ENCODE data around the gene THUMPD2.
A peak's percentile ranks its signal among the peaks of the same experiment; 100 is the strongest.
"Not testable (repeated sequence)": the region's sequence is repeated elsewhere in the genome, so short reads cannot be mapped to it uniquely, and the experiment has no call there.

The THUMPD2 gene, protein sequence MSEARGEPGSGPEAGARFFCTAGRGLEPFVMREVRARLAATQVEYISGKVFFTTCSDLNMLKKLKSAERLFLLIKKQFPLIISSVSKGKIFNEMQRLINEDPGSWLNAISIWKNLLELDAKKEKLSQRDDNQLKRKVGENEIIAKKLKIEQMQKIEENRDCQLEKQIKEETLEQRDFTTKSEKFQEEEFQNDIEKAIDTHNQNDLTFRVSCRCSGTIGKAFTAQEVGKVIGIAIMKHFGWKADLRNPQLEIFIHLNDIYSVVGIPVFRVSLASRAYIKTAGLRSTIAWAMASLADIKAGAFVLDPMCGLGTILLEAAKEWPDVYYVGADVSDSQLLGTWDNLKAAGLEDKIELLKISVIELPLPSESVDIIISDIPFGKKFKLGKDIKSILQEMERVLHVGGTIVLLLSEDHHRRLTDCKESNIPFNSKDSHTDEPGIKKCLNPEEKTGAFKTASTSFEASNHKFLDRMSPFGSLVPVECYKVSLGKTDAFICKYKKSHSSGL

DNA sequence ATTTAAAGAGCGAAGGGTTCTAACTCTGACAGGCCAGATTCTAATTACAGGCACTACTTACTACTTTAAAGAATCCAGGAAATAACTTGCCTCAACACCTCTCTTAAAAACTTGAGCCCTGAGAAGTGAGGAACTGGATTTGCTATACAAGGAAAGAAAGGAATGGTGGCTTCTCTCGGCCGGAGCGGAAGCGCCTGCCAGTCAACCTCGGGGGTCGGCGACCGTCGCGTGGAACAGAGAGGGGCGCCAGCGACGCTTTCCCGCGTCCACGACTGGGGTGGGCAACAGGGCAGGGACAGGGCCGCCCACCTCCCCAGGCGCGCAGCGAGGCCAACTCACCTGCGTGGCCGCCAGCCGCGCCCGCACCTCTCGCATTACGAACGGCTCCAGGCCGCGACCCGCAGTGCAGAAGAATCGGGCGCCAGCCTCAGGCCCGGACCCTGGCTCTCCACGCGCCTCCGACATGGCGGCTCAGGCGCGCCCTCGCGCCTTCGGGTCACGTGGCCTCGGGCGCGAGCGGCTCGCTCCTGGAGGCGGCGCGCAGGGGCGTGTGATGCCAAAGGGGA is at the start of gene THUMPD2:
Gene THUMPD2, minus strand, starts transcription at position 484 of the 566 bp plus-strand sequence. Its CDS starts 19 bp downstream, at position 465.
- DNase-seq, result peak; percentile 50

DNA sequence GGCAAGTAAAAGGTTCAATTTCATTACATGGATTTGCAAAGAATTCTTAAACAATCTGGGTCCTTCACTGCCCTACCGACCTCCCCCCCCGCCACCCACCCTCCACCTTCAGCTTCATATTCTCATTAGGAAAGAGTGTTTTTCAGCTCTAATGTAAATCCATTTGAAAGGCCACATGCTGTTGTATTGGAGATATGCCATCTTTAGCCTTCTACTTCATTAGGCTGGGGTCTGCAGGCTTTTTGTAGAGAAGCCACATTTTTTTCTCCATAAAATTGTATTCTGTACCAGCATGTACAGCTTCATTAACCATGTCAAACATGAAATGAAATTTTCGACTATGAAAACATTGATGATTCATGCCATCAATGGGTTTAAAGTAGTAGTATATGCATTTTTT is 42.8 kb upstream of the THUMPD2 start:
- no peak for DNase-seq

DNA sequence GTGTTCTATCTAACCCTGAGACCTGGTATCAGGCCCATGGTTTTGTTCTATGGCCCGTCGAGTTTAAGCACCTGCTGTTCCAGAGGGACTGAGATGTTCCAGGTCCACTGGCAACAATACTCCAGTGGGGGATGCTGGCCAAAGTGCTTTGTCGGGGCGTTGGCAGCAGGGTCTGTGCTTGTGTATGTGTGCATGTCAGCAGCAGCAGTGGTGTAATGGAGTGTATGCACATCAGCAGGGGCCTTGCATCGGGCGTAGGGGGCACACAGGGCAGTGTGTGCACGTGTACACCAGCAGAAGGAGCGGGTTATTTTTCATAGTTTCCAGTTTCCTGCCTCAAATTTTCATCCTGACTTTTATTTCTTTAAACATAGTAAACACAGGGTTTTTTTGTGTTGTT is 37.8 kb upstream of the THUMPD2 start:
- DNase-seq, result no peak

DNA sequence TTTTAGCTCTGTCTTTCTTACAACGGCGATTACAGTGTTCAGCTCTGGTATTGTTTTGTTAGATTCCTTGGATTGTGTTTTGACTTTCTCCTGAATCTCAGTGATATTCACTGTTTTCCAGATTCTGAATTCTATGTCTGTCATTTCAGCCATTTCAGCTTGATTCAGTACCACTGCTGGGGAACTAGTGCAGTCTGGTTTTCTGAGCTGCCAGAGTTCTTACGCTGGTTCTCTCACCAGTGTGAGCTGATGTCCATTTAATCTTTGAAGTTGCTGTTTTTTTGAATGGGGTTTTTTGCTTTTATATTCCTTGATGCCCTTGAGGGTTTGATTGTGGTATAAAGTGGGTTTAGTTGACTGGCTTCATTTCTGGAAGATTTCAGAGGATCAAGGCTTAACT is 37.4 kb upstream of the THUMPD2 start:
- DNase-seq, result no peak

DNA sequence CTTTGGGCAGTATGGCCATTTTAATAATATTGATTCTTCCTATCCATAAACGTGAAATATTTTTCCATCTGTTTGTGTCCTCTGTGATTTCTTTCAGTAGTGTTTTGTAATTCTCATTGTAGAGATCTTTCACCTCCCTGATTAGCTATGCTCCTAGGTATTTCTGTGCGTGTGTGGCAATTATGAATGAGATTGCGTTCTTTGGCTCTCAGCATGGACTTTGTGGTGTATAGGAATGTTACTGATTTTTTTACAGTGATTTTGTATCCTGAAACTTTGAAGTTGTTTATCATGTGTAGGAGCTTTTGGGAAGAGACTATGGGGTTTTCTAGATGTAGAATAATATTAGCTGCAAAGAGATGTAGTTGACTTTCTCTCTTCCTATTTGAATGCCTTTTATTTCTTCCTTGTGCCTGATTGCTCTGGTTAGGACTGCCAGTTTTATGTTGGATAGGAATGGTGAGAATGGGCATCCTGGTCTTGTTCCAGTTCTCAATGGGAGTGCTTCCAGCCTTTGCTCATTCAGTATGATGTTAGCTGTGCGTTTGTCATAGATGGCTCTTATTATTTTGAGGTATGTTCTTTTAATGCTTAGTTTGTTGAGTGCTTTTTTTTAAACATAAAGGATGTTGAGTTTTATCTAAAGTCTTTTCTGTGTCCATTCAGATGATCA is 27.0 kb upstream of the THUMPD2 start:
- no peak for DNase-seq

DNA sequence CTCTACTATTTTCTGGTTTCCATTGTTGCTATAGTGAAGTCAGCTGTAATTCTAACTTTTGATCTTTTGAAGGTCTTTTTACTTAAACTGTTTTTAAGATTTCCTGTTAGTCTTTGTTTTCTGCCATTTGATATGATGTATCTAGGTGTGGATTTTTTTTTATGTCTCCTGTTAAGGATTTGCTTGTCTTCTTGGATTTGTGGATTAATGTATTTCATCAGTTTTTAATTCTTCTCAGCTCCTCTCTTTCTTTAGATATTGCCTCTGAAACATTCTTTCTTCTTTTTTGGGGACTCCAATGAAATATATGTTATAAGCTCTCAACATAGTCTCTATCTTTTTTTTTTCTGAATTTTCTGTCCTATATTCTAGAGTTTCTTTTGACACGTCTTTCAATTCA is 24.8 kb upstream of the THUMPD2 start:
- no peak for DNase-seq

DNA sequence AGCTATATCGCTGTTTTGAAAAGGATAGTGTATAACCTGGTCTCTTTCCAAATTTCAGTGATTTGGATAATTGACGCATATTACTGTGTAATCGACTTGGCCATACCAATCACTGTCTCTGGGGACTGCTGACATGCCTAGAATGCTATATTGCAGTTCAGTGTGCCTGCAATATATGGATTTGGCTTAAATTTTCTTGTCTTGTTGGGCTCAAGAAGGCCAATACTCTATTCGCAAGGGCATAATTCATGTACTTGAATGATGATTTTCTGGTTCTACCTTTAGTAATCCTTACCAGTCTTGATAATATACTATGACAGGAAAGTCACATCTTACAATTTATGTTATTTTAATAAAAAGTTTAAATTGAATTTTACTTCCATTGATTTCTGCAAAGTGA is 21.7 kb upstream of the THUMPD2 start:
- DNase-seq, result no peak

DNA sequence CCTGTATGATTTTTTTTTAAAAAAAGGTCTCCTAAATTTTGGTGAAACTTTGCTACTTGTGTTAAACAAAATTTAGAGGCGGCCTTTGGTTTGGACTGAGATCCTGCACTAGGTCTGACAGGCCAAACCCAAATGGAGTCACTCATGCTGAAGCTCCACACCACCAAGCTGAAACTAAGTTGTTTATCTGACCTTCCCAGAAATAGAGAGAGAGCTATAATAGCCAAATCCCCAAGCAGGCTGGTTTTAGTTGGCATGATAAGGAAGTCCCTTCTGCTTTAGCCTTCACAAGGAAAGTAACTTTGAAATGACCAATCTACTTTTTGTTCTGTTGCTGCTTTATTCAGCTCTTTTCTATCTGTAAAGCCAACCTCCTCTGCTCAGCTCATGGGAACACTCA is 17.1 kb upstream of the THUMPD2 start:
- no peak for DNase-seq

DNA sequence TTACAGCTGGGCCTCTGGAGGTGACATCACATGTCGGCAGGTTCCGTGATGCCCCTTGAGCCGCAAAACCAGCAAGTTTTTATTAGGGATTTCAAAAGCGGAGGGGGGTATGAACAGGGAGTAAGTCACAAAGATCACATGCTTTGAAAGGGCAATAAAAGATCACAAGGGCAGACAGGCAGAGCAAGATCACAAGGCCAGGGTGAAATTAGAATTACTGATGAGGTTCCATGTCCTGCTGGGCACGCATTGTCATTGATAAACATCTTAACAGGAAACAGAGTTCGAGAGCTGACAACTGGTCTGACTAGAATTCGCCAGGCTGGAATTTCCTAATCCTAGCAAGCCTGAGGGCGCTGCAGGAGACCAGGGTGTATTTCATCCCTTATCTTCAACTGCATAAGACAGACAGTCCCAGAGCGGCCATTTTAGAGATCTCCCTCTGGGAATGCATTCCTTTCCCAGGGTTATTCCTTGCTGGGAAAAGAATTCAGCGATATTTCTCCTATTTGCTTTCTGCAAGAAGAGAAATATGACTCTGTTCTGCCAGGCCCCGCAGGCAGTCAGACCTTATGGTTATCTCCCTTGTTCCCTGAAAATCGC is 11.3 kb upstream of the THUMPD2 start:
- DNase-seq, result not testable (repeated sequence)

DNA sequence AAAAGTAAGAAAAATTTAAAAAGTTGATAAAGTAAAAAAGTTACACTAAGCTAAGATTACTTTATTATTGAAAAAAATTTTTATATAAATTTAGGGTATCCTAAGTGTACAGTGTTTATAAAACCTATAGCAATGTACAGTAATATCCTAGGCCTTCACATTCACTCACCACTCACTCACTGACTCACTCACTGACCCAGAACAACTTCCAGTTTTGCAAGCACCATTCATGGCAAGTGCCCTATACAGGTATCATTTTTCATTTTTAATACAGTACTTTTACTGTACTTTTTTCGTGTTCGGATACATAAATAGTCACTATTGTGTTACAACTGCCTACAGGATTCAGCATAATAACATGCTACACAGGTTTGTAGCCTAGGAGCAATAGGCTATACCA is 8.9 kb upstream of the THUMPD2 start:
- DNase-seq, result no peak

DNA sequence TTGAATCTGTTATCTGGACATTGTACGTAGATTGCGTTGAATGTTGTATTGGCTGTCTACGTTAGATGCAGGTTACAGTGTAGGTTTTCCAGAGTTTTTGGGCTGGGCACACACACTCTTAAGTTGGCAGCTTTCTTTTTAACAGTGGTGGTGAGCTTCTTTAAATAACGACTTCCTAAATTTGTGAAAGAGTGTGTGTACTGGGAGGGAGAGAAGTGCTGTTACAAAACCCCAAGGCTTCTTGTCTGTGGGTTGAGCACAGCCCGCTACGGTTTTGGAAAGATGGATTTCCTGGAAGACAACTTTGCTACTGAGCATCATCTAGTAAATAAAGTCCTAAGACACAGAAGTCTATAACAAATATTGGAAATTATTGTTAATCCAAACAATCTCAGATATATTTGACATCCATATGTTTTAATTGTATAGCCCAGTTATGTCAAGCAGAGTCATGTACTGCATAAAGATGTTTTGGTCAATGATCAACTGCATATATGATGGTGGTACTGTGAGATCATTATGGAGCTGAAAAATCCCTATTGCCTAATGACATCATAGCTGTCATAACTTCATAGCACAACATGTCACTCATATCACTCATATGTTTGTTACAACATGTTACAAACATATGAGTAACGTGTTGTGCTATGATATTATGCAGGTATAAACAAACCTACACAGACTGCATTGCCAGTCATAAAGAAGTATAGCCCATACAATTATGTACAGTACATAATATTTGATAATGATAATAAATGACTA is 7.9 kb upstream of the THUMPD2 start:
- no peak for DNase-seq

DNA sequence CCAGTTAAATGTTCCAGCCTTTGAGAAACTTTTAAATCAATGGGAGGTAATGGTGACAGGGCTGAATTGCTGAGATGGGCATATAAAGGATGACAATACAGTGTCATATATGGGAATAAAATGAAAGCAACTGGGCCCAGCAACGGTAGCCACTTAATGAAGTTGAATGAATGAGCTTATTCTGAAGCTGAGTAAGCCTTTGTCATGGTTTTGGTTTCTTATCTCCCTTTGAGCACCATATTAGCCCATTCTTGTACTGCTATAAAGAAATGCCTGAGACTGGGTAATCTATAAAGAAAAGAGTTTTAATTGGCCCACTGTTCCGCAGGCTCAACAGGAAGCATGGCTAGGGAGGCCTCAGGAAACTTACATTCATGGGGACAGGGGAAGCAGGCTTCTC is 3.5 kb upstream of the THUMPD2 start:
- DNase-seq, result no peak

DNA sequence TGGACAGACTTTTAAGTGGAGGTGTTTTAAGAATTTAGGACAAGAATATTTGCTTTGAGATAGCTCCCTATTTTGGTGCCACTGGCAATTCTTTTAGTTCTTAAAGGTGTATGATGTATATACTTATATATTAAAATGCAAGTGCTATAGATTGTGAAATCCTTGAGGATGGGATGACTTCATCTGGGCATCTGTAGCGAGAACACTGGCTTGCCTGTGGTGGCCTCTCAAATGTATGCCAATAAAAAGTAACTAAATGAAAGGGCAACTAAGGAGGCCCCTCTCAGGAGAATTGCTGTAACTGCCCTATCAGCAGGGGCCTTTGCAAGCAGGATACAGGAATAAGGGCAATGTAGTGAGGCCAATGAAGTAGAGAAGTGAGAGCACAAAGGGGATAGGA is 2.6 kb upstream of the THUMPD2 start:
- DNase-seq, result no peak

DNA sequence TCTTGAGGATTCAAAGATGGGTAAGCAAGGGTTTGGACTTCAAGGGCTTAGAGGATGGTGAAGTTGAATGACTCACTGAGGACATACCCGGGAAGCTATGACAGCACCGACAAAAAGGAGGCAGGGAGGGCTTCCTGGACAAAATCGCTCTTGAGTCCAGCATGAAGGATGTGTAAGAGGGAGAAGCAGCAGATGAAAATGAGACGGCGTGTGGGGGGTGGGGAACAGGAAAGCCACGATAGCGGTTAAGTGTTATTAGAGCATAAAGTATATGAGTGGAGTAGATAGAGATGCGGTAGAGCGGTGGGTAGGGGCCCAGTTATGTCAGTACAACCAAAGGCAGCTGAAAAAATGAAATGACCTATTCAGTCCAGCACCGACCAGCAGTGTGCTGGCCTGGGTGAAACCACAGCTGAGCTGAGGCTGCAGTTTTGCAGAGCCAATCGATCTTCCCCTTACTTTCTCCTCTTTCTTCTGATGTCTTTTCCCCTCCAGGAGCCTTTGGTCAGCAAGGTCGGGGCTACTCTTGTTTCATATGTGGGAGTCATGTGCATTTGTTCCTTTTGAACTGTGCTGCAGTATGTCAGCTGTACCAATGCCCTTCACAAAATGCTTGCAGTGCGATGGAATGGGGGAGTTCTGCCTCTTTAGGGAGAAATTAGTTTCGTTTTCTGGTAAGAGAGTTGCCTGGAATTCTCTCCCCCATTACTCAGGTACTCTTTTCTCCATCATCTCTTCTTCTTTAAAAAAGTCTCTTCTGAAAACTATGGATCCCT is 2.0 kb upstream of the THUMPD2 start:
- no peak for DNase-seq

DNA sequence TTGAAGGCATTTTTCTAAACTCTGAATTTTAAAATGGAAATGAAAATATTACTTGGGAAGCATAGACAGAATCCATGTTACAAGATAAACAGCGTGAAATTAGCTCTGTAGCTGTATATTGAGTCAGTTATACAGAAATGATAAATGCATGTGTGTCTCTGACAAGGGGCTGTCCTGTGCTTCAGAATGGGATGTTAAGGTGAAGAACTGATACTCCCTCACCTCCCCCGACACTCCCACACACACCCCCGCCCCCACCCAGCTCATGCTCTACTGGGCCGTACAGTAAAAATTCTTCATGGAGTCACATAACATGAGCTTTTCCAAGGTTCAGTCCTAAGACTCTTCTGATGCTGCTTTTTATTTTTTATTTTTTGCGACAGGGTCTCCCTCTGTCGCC is 869 bp upstream of the THUMPD2 start:
- DNase-seq, result no peak

DNA sequence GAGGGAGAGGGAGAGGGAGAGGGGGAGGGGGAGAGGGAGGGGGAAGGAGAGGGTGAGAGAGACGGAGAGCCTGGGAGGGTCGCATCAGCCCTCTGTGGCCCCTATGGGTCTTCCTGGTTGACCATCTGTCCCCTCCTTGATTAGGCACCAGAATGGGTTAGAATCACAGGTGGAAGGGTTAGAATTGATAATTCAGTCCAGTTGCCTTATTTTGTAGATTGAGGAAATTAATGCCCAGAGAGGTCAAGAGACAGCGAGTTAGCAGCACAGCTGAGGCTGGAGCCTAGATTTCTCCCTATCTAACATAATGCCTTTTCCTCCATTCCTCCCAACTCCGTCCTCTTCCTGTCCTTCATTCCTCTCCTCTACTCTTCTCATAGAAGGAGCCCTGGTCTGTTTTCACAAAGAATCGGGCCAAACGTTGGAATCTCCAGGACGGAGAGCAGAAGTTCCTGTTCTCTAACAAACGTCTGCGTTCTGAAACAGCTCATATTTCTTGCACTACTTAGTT is 338 bp upstream of the THUMPD2 start:
- DNase-seq, result no peak

DNA sequence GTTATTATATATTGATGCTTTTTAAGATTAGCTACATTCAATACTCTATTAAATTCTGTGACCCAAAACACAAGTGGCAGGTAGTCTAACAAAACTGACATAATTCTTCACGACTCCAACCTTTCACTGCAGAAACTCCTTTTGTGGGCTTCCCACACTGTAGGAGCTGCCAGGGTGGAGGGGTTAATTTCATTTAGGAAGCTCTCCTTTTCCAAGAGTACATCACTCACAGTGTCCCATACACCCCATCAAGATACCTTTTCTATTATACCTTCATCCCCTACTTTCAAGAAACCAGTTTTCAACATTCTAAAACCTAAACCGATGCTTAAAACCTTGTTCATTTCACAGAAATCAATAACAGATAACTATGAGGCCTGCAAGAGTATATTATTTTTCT is 825 bp downstream of the THUMPD2 start:
- DNase-seq, result no peak

DNA sequence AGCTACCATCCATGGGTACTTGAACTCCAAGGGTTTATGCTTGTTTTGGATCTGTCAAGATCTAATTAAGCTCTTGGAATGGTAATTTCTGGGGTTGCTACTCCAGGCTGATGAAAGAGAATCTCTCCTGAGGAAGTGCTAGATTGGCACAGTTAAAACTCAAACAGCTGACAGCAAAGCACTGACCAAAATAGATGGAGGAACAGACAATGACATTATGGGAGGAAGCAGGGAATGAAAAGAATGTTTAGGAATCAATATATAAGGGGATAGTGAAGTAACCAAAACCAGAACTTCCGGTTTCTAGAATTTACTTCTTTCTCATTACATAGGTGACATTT is 6.3 kb downstream of the THUMPD2 start:
- no peak for DNase-seq

DNA sequence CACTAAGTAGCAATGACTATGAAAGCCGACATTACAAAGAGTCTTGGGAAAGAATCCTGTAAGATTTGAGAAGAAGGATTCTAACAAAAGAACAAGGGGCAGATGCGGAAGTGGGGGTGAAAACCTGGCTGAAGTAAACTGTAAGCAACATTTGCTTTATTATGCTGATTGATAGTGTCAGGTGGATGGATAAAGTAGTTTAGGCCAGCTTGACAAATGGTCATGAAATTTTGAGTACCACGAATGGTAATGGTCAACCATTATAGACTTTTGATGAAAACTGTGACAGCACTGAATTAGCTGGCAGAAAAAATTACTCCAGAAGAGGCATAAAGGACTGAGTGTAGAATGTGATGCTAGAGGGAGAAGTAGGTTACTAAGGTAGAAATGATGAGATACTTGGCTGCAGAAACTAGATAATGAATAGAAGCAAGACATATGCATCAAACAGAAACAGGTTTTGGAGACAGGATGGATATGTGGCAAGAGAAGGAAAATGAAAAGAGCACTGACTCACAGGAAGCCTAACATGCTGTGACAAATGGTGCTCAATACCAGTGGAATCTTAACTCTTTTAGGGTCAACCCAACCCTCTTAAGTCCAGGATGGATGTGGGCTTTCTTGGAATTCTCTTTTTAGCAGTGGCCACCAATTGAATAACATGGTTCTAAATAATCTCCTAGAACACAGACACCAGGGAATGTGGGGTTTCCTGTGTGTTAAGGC is 6.8 kb downstream of the THUMPD2 start:
- DNase-seq, result no peak

DNA sequence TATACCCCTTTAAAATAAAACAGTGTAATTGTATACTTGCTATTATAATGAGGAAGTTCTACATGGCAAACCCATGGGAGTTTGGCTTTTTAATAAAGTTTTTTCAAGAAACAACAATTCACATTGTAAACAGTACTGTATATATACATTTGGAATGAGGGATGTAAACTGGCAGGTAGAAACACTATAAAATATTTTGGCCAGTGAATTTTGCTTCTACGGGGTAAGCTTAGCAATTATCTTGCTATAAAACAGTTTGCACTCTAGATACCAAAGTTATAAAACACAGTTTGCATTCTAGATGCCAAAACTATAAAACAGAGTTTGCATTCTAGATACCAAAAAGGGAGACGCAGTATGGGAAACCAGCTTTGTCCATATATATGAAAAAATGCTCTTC is 16.6 kb downstream of the THUMPD2 start:
- no peak for DNase-seq

DNA sequence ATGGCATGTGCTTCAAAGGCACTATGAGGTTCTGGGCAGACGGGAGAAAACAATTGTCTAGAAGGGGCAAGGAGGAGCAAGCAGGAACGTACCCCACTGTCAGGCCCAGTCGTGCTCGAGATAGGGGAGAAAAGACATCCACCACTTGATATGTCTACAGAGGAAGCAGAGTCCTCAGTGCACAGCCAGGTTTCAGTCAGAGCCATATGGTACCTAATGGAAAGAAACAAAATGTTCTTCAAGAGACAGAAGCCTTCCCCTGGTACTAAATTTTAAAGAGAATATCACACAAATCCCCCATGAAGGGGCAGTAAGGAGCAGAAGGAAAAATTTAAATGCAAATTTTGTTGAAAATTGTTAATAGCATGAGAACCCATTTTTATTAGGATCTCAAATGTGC is 21.9 kb downstream of the THUMPD2 start:
- DNase-seq, result no peak

All from NK-92 treated with Interleukin-12 subunit alpha and Interleukin-12 subunit beta, amount 100 ng/mL, for 24 hours (cell line).